ENCODE data around the gene KATNAL1.
A peak's percentile ranks its signal among the peaks of the same experiment; 100 is the strongest.
"Not testable (repeated sequence)": the region's sequence is repeated elsewhere in the genome, so short reads cannot be mapped to it uniquely, and the experiment has no call there.

Gene KATNAL1

DNA sequence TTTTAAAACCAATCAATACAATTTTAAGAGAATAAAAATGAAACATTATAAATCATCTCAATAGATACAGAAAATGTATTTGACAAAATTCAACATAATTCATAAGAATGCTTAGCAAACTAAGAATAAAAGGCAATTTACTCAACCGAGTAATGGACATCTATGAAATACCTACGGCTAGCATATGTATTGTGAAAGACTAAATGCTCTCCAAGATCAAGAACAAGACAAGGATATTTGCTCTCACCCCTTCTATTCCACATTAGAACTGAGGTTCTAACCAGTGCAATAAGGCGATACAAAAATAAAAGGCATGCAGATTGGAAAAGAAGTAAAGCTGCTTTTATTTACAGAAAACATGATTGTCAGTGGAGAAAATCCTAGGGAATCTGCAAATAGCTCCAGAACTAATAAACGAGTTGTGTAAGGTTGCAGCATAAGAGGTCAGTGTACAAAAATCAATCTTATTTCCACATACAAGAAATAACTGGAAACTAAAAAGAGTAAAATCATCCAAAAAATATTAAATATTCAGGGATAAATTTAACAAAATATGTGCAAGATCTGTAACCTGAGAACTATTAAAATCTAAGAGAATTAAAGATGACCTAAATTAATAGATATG, 16.4 kb downstream of the KATNAL1 start:
- Histone ChIP-seq H3K4me3 (ENCODE audit: low read depth, low read length) (no peak overlapping the region), H3K27ac (ENCODE audit: low read depth, low read length) (no peak overlapping the region), H3K27me3 (ENCODE audit: control insufficient read depth, insufficient read depth, low read length) (no peaks in the 10 kb centered on the region), H3K9me3 (ENCODE audit: control insufficient read depth, insufficient read depth, low read length) (peaks cover 11% of the 10 kb centered on the region), H3K4me1 (ENCODE audit: control insufficient read depth, insufficient read depth, low read length) (peaks cover 5% of the 10 kb centered on the region; the same call in 1 of the 2 replicates), H3K36me3 (ENCODE audit: control insufficient read depth, insufficient read depth, low read length) (peaks cover 5% of the 10 kb centered on the region; the same call in 1 of the 2 replicates), H3K9ac (ENCODE audit: low read depth, low read length) (no peak overlapping the region)

- peaks cover 5% of the 10 kb centered on the region for H3K36me3 ChIP-seq (ENCODE audit: control insufficient read depth, insufficient read depth, low read length)
- no peak overlapping the region for H3K27ac ChIP-seq (ENCODE audit: low read depth, low read length)
- no peaks in the 10 kb centered on the region for H3K27me3 ChIP-seq (ENCODE audit: control insufficient read depth, insufficient read depth, low read length)
- H3K9me3 ChIP-seq (ENCODE audit: control insufficient read depth, insufficient read depth, low read length): peaks cover 23% of the 10 kb centered on the region
- no peak overlapping the region for H3K4me3 ChIP-seq (ENCODE audit: low read depth, low read length)
- H3K9ac ChIP-seq (ENCODE audit: low read depth, low read length): no peak overlapping the region
- H3K4me1 ChIP-seq (ENCODE audit: control insufficient read depth, insufficient read depth, low read length): peaks cover 9% of the 10 kb centered on the region; the same call in 1 of the 2 replicates
These were observed 17.8 kb downstream of the KATNAL1 start for GRCh38 chr13:30289533-30289932.

- peaks cover 23% of the 10 kb centered on the region for H3K9me3 ChIP-seq (ENCODE audit: control insufficient read depth, insufficient read depth, low read length)
- not testable (repeated sequence) for H3K4me3 ChIP-seq (ENCODE audit: low read depth, low read length); H3K4me1 ChIP-seq (ENCODE audit: control insufficient read depth, insufficient read depth, low read length); H3K9ac ChIP-seq (ENCODE audit: low read depth, low read length); H3K27me3 ChIP-seq (ENCODE audit: control insufficient read depth, insufficient read depth, low read length)
- H3K27ac ChIP-seq (ENCODE audit: low read depth, low read length): peak overlapping the region; percentile 51
- peaks cover 17% of the 10 kb centered on the region for H3K36me3 ChIP-seq (ENCODE audit: control insufficient read depth, insufficient read depth, low read length)
These were observed 21.3 kb downstream of the KATNAL1 start for GRCh38 chr13:30286059-30286458.

DNA sequence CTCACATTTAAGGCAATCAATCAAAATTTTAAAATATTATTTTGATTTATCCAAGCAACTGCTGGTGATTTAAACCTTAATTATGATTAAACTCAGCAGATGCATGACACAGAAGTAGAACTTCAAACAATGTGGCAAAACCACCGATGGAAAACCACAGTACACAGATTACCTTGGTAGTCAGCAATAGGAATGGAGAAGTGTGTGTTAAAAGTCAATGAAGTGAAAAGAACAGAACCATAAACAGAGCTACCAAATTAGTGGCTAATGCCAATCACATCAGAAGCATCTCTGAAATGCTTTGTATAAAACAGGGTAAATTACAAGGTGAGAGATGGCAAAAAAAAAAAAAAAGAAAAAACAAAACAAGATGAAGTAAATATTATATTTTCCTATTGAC, 31.2 kb downstream of the KATNAL1 start:
- Histone ChIP-seq H3K9me3 (ENCODE audit: control insufficient read depth, insufficient read depth, low read length) (no peaks in the 10 kb centered on the region), H3K4me1 (ENCODE audit: control insufficient read depth, insufficient read depth, low read length) (no peaks in the 10 kb centered on the region), H3K27me3 (ENCODE audit: control insufficient read depth, insufficient read depth, low read length) (no peaks in the 10 kb centered on the region), H3K9ac (ENCODE audit: low read depth, low read length) (no peak overlapping the region), H3K4me3 (ENCODE audit: low read depth, low read length) (no peak overlapping the region), H3K27ac (ENCODE audit: low read depth, low read length) (no peak overlapping the region), H3K36me3 (ENCODE audit: control insufficient read depth, insufficient read depth, low read length) (peaks cover 21% of the 10 kb centered on the region)

GRCh38 chr13:30274083-30274482, 33.3 kb downstream of the KATNAL1 start:
- Histone ChIP-seq H3K27me3 (ENCODE audit: control insufficient read depth, insufficient read depth, low read length) (no peaks in the 10 kb centered on the region), H3K36me3 (ENCODE audit: control insufficient read depth, insufficient read depth, low read length) (peaks cover 11% of the 10 kb centered on the region), H3K4me1 (ENCODE audit: control insufficient read depth, insufficient read depth, low read length) (no peaks in the 10 kb centered on the region), H3K27ac (ENCODE audit: low read depth, low read length) (no peak overlapping the region), H3K4me3 (ENCODE audit: low read depth, low read length) (no peak overlapping the region), H3K9ac (ENCODE audit: low read depth, low read length) (no peak overlapping the region), H3K9me3 (ENCODE audit: control insufficient read depth, insufficient read depth, low read length) (no peaks in the 10 kb centered on the region)

DNA sequence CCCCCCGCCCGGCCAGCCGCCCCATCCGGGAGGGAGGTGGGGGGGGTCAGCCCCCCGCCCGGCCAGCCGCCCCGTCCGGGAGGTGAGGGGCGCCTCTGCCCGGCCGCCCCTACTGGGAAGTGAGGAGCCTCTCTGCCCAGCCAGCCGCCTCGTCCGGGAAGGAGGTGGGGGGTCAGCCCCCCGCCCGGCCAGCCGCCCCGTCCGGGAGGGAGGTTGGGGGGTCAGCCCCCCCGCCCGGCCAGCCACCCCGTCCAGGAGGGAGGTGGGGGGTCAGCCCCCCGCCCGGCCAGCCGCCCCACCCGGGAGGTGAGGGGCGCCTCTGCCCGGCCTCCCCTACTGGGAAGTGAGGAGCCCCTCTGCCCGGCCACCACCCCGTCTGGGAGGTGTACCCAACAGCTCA, 37.3 kb downstream of the KATNAL1 start:
- H3K27me3 ChIP-seq (ENCODE audit: control insufficient read depth, insufficient read depth, low read length); H3K36me3 ChIP-seq (ENCODE audit: control insufficient read depth, insufficient read depth, low read length); H3K4me1 ChIP-seq (ENCODE audit: control insufficient read depth, insufficient read depth, low read length); H3K9me3 ChIP-seq (ENCODE audit: control insufficient read depth, insufficient read depth, low read length); H3K9ac ChIP-seq (ENCODE audit: low read depth, low read length); H3K27ac ChIP-seq (ENCODE audit: low read depth, low read length); H3K4me3 ChIP-seq (ENCODE audit: low read depth, low read length): not testable (repeated sequence)

DNA sequence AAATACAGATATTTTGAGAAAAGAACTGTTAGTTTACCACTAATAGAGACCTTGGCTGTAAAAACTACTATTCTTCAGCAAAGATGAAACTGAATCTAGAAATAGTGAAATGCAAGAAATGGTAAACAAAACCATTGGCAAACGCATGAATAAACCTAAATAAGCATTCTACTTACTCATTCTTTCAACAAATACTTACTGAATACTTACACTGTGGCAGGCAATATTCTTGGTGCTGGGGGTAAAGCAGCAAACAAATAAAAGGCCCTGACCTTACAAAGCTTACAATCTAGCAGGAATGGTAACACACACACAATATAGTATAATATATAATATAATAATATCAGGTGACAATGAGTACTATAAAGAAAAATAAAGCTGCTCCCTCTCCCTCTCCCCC, 38.7 kb downstream of the KATNAL1 start:
- Histone ChIP-seq H3K9ac (ENCODE audit: low read depth, low read length) (no peak overlapping the region), H3K27me3 (ENCODE audit: control insufficient read depth, insufficient read depth, low read length) (no peaks in the 10 kb centered on the region), H3K4me1 (ENCODE audit: control insufficient read depth, insufficient read depth, low read length) (no peaks in the 10 kb centered on the region), H3K9me3 (ENCODE audit: control insufficient read depth, insufficient read depth, low read length) (0 out of 2 replicates have a peak, but pooled peaks cover 6% of the 10 kb centered on the region), H3K27ac (ENCODE audit: low read depth, low read length) (no peak overlapping the region), H3K4me3 (ENCODE audit: low read depth, low read length) (no peak overlapping the region), H3K36me3 (ENCODE audit: control insufficient read depth, insufficient read depth, low read length) (no peaks in the 10 kb centered on the region; the same call in 1 of the 2 replicates)

DNA sequence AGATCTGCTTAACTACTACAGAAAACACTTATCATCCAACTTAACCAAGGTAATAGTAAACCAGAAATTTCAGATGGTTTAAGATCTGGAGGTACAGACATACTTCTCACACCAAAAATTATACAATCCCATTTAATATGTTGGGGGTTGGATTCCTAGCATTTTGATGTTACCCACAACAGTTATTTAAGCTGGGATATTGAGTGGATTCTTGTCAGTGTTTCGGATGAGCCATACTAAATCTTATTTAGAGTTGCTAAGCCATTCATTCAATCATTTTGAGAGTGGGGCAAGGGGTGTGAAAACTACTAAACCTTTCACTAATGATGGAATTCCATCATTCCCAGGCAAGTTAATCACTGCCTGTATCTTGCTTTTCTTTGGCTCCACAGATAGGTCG, 40.6 kb downstream of the KATNAL1 start:
- H3K36me3 ChIP-seq (ENCODE audit: control insufficient read depth, insufficient read depth, low read length): no peaks in the 10 kb centered on the region; the same call in 1 of the 2 replicates
- H3K27ac ChIP-seq (ENCODE audit: low read depth, low read length): no peak overlapping the region
- H3K9ac ChIP-seq (ENCODE audit: low read depth, low read length): no peak overlapping the region
- H3K27me3 ChIP-seq (ENCODE audit: control insufficient read depth, insufficient read depth, low read length): no peaks in the 10 kb centered on the region
- no peak overlapping the region for H3K4me3 ChIP-seq (ENCODE audit: low read depth, low read length)
- 0 out of 2 replicates have a peak, but pooled peaks cover 6% of the 10 kb centered on the region for H3K9me3 ChIP-seq (ENCODE audit: control insufficient read depth, insufficient read depth, low read length)
- H3K4me1 ChIP-seq (ENCODE audit: control insufficient read depth, insufficient read depth, low read length): no peaks in the 10 kb centered on the region

DNA sequence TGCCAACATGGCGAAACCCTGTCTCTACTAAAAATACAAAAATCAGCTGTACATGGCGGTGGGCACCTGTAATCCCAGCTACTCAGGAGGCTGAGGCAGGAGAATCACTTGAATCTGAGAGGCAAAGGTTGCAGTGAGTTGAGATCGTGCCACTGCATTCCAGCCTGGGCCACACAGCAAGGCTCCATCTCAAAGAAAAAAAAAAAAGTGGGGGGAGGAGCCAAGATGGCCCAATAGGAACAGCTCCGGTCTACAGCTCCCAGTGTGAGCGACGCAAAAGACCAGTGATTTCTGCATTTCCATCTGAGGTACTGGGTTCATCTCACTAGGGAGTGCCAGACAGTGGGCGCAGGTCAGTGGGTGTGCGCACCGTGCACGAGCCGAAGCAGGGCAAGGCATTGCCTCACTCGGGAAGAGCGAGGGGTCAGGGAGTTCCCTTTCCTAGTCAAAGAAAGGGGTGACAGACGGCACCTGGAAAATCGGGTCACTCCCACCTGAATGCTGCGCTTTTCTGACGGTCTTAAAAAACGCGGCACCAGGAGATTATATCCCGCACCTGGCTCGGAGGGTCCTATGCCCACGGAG, 48.1 kb downstream of the KATNAL1 start:
- H3K4me1 ChIP-seq (ENCODE audit: control insufficient read depth, insufficient read depth, low read length); H3K36me3 ChIP-seq (ENCODE audit: control insufficient read depth, insufficient read depth, low read length); H3K9me3 ChIP-seq (ENCODE audit: control insufficient read depth, insufficient read depth, low read length); H3K27ac ChIP-seq (ENCODE audit: low read depth, low read length); H3K4me3 ChIP-seq (ENCODE audit: low read depth, low read length); H3K27me3 ChIP-seq (ENCODE audit: control insufficient read depth, insufficient read depth, low read length); H3K9ac ChIP-seq (ENCODE audit: low read depth, low read length): not testable (repeated sequence)

DNA sequence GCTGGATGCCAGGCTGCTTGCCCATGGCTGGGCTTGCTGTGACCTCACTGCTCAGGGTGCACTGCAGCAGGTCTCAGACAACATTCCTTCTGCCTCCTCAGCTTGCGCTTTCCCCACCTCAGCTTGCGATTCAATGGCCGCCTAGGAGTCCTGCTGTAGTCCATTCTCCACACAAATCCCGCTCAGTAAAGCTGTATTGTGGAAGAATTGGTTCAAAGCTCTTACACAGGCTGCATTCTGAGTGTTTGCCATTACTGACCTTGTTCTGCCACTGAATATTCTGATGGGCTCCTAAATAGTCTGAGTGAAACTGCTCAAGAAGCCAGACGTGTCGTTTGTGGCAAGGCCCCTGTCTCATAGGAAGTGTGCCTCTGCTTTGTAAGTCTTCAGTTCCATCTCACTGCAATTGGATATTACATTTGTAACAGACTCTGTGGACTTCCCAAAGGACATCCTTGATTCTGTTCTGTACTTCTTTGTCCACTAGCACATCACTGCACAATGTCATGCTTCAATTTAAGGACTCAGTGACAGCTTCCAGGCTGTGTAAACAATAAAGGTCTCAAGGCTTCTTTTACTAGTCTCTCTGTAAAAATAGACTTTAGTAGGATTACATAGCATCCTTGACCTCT, 49.8 kb downstream of the KATNAL1 start:
- Histone ChIP-seq H3K27me3 (ENCODE audit: control insufficient read depth, insufficient read depth, low read length) (no peaks in the 10 kb centered on the region), H3K9me3 (ENCODE audit: control insufficient read depth, insufficient read depth, low read length) (peaks cover 5% of the 10 kb centered on the region), H3K36me3 (ENCODE audit: control insufficient read depth, insufficient read depth, low read length) (peaks cover 9% of the 10 kb centered on the region; the same call in 1 of the 2 replicates), H3K27ac (ENCODE audit: low read depth, low read length) (peak overlapping the region; percentile 78), H3K4me1 (ENCODE audit: control insufficient read depth, insufficient read depth, low read length) (peaks cover 9% of the 10 kb centered on the region), H3K9ac (ENCODE audit: low read depth, low read length) (no peak overlapping the region), H3K4me3 (ENCODE audit: low read depth, low read length) (no peak overlapping the region)

DNA sequence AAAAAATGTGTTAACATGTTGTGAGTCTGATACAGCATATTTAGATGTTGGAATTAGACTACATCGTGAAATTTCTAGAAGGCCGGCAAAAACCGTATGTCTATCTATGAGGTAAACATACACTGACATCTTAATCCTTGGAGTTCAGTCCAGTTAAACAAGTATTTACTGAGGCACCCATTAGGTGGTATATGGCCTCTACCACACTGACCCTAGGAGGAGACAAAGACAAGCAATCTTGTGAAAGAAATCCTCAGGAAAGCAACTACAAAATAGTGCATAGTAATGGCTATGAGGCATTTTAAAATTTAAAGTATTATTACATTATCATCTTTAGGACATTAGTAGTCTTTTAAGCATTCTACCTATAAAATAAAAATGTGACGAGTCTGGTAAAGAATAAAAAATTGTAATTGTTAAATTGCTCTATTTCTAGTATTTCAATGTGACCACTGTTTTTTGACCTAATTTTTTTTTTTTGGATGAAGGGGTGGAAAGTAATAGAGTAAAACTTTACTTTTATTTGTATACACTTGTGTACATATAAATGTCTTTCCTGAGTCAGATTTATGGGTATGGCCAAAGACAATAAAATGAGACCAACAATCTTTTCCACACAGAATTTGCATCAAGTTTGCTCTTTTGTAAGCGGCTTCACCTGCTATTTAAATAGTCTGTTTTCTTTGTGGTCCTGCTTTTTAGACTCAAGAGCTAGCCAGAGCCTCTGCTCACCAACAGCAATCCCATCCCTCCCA, 50.5 kb downstream of the KATNAL1 start:
- peaks cover 9% of the 10 kb centered on the region; the same call in 1 of the 2 replicates for H3K36me3 ChIP-seq (ENCODE audit: control insufficient read depth, insufficient read depth, low read length)
- H3K27me3 ChIP-seq (ENCODE audit: control insufficient read depth, insufficient read depth, low read length): no peaks in the 10 kb centered on the region
- peaks cover 9% of the 10 kb centered on the region for H3K4me1 ChIP-seq (ENCODE audit: control insufficient read depth, insufficient read depth, low read length)
- H3K4me3 ChIP-seq (ENCODE audit: low read depth, low read length): no peak overlapping the region
- peak overlapping the region; percentile 78 for H3K27ac ChIP-seq (ENCODE audit: low read depth, low read length)
- H3K9me3 ChIP-seq (ENCODE audit: control insufficient read depth, insufficient read depth, low read length): peaks cover 5% of the 10 kb centered on the region
- H3K9ac ChIP-seq (ENCODE audit: low read depth, low read length): no peak overlapping the region

All from HUES48 (cell line).